Superior temporal gyrus (tissue), 1 donor: ENCODE measurements around the gene STAG3.
"Not testable (repeated sequence)": the region's sequence is repeated elsewhere in the genome, so short reads cannot be mapped to it uniquely, and the experiment has no call there.

Source experiments
- DNase-seq: peaks from one replicate; pipeline ENCODE4 v3.0.0-alpha.2; 2016; ENCODE audit errors: extremely low spot score

The STAG3 gene, protein sequence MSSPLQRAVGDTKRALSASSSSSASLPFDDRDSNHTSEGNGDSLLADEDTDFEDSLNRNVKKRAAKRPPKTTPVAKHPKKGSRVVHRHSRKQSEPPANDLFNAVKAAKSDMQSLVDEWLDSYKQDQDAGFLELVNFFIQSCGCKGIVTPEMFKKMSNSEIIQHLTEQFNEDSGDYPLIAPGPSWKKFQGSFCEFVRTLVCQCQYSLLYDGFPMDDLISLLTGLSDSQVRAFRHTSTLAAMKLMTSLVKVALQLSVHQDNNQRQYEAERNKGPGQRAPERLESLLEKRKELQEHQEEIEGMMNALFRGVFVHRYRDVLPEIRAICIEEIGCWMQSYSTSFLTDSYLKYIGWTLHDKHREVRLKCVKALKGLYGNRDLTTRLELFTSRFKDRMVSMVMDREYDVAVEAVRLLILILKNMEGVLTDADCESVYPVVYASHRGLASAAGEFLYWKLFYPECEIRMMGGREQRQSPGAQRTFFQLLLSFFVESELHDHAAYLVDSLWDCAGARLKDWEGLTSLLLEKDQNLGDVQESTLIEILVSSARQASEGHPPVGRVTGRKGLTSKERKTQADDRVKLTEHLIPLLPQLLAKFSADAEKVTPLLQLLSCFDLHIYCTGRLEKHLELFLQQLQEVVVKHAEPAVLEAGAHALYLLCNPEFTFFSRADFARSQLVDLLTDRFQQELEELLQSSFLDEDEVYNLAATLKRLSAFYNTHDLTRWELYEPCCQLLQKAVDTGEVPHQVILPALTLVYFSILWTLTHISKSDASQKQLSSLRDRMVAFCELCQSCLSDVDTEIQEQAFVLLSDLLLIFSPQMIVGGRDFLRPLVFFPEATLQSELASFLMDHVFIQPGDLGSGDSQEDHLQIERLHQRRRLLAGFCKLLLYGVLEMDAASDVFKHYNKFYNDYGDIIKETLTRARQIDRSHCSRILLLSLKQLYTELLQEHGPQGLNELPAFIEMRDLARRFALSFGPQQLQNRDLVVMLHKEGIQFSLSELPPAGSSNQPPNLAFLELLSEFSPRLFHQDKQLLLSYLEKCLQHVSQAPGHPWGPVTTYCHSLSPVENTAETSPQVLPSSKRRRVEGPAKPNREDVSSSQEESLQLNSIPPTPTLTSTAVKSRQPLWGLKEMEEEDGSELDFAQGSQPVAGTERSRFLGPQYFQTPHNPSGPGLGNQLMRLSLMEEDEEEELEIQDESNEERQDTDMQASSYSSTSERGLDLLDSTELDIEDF

DNA sequence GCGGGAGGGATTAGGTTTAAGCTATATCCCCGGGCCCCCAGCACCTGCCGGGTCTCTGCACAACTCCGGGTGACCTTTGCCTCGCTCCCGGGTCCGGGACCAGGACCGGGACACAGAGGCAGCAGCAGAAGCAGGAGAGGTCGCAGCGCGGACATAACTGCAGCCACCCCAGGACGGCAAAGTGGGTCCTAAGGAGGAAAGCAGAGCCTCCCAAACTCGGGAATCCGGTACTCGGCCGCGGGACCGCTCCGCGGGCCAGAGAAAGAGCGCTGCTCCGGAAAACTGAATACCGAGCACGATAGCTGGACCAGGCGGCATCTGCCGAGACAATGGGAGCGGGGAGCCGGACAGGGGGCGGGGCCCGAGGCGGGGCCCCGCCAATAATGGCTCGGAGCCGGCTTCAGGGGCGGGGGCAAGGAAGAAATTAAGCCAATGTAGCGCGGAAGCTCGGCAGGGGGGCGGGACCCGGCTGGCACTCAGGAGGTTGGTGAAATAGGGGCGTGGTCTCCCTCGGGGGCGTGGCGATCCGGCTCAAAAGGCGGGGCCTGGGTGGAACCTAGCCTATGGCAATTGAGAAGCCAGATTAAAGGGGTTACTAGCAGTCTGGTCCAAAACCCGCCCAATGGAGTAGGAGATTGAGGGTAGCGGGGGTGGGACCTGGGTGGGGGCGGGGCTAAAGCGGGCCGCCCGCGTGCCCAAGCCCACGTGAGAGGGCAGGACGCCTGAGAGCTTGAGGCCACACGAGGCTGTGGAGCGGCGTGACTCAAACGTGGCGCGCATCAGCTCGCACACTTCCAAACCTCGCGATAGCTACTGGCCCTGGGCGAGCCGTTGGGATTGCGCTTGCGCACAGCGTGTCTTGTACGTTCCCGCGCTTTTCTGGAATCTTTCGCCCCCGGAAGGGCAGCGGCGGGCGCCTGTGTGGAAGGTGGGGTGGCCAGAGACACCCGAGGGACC, at the start of gene STAG3, which contains the start of gene GPC2:
TSS of gene STAG3 (plus strand) at position 874 of the 957 bp plus-strand sequence. CDS start 2,639 bp downstream, outside the sequence.
TSS of gene GPC2 (minus strand) at position 337 of the 957 bp plus-strand sequence. CDS start at position 155, 182 bp downstream.
- DNase-seq = peak; percentile 86

DNA sequence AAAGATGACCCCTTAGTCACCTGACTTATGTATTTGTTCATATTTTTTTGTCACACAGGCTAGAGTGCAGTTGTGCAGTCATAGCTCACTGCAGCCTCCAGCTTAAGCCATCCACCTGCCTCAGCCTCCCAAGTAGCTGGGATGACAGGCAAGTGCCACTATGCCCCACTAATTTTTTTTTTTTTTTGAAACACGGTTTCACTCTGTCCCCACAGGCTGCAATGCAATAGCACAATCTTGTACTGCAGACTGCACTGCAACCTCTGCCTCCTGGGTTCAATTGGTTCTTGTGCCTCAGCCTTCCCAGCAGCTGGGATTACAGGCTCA, 49.1 kb upstream of the STAG3 start:
- no peak for DNase-seq

DNA sequence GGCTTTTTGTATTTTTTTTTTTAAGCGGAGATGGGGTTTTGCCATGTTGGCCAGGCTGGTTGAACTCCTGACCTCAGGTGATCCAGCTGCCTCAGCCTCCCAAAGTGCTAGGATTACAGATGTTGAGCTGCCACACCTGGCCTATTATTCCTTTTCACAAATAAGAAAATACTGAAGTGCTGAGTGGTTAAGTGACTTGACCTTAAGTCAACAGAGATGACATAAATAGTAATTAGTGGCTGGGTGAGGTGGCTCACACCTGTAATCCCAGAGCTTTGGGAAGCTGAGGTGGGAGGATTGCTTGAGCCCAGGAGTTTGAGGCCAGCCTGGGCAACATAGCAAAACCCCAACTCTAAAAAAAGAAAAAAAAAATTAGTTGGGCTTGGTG, 47.5 kb upstream of the STAG3 start:
- not testable (repeated sequence) for DNase-seq

DNA sequence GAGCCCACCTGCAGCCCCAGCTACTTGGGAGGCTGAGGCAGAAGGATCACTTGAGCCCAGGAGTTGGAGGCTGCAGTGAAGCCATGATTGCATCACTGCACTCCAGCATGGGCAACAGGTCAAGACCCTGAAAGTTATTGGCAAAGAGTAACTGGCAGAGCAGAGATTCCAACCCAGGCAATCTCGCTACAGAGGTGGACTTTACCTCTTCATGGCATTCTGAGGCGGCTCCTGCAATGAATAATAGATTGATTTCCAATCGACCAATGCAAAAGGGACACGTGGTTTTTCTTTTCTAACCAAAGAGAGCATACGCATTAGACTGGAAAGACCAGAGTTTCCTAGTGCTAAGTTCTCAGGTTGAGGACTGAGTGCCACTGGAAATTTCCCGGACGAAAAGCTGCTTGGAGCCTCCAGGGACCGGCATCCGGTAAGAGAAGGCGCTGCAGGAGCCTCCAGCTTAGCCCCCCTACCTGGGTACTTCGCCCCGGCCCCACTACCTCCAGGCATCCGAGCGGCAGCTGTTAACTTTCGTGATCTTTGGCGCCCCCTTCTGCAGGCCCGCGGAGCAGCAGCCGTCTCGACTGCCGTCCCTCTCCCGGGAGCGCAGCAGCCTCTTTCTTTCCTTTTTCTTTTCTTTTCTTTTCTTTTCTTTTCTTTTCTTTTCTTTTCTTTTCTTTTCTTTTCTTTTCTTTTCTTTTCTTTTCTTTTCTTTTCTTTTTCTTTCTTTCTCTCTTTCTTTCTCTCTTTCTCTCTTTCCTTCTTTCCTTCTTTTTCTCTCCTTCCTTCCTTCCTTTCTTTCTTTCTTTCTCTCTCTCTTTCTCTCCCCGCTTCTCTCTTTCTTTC, 46.9 kb upstream of the STAG3 start:
- peak; percentile 83 for DNase-seq

DNA sequence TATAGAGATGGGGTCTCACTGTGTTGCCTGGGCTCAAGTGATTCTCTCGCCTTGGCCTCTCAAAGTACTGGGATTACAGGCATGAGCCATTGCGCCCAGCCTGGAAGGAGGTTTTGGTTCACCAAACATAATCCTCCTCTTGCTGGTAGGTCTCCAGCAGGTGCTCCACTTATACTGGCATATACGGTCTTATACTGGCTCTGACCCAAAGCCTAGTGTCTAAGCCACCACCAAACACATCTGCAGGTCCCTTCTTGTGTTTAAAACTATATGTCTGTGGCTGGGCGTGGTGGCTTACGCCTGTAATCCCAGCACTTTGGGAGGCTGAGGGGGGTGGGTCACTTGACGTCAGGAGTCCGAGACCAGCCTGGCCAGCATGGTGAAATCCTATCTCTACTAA, 45.6 kb upstream of the STAG3 start:
- DNase-seq = no peak

DNA sequence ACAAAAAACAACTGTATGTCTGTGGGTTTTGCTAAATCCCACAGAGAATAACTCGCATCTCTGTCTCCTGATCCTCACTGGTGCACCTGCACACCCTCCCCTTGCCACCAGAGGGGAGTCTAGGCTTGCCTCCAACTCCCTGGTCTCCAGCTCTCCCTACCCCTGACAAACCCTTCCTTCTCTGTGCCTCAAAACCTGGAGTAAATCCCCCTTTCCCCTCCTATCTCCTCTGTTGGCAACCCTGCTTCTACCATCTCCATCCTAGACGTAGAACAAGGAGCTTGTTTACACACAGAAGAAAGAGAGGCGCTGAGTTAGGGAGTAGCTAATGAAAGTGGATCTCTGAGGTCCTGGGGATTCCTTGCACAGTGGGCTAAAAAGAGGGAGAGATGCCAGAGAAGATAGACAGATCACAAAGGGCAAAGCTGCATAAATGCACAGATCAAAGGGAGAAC, 45.0 kb upstream of the STAG3 start:
- peak; percentile 52 for DNase-seq

DNA sequence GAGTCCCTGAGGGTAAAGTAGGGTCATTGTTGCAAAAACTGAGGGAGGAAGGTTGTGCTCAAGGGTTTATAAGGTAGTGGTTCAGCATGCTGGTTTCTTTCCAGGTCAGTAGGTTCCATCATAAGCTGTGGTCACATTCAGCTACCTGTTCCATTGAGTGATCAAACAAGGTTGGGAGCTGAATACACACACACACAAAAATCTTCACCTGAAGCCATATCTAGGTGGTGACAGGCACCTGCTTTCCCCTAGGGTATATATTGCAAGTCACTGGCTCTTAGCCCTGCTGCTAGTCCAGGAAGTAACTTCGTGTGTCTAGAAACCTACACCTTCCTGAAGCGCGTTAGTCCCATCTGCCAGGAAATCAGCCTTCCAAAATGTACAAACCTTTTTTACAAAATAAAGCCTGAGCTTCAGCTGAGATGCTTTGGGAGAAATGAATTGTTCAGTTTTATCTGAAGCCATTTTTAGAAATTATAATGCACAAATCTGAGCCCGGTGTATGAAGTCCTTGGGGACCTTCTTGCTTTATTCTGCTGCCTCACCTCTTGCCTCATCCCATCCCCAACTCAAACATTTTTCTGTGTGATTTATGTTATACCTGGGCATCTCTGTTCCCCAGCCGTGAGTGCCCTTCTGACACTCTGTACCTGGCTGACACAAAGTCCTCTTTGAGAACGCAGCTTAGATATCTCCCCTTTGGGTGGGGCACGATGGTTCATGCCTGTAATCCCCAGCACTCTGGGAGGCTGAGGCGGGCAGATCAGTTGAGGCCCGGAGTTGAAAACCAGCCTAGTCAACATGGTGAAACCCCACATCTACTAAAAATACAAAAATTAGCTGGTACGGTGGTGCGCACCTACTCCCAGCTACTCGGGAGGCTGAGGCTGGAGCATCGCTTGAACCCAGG, 39.6 kb upstream of the STAG3 start:
- no peak for DNase-seq

DNA sequence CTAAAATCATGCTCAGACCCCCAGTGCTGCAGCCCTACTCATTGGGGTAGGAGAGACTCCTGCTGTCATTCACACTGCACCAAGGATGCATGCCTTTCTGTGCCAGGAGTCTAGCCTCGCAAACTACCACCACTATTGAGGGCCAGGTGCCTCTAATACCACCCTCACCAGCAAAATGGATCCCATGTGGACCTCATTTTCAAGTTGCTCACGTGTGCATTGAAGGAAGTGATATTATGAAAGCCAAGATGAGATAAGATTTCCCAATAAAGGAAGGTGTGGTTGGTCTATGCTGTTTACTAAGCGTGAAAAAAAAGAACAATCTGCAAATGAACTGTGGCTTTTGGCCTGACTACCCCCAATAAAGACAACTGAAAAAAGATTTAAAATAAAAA, 36.2 kb upstream of the STAG3 start:
- no peak for DNase-seq

DNA sequence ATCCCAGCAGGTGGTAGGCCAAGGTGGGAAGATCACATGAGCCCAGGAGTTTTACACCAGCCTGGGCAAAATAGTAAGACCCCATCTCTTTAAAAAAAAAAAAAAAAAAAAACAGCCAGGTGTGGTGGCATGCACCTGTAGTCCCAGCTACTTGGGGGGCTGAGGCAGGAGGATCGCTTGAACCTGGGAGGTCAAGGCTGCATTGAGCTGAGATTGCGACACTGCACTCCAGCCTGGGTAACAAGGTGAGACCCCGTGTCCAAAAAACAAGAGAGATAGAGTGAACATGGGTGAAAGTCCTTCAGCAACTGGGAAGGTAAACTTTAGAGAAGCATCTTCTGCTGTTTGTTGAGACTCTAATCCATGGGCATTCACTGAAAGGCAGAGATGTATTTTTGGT, 35.3 kb upstream of the STAG3 start:
- no peak for DNase-seq

DNA sequence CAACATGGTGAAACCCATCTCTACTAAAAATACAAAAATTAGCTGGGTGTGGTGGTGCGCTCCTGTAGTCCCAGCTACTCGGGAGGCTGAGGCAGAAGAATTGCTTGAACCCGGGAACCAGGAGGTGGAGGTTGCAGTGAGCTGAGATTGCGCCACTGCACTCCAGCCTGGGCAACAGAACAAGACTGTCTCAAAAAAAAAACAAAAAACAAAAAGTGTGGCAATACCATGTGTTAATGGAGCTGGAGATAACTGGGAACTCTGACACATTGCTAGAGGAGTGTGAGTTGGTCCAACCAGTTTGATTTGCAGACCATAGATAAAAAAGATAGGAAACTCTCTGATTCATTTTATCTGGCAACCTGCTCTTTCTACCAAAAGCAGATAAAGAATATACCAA, 31.4 kb upstream of the STAG3 start:
- DNase-seq = not testable (repeated sequence)

DNA sequence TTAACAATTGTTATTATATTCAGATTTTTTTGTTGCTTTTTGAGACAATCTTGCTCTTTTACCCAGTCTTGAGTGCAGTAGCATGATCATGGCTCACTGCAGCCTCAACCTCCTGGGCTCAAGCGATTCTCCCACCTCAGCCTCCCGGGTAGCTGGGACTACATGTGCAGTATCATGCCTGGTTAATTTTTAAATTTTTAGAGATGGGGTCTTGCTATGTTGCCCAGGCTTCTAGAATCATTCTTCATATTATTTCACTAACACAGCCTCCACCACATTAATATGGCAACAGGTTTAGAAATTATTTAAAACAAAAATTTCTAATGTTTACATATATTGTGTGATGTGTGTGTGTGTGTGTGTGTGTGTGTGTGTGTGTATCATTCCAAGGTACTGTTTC, 30.4 kb upstream of the STAG3 start:
- no peak for DNase-seq

DNA sequence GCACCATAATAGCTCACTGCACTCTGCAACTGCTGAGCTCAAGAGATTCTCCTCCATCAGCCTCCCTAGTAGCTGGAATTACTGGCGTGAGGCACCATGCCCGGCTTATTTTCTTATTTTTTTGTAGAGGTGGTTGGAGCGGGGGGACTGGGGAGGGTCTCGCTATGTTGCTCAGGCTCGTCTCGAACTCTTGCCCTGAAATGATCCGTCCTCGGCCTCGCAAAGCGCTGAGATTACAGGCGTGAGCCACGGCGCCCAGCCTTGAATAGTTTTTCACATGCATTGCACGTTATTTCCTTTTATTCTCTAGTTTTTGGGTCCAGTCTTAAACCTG, 29.5 kb upstream of the STAG3 start:
- DNase-seq = no peak

DNA sequence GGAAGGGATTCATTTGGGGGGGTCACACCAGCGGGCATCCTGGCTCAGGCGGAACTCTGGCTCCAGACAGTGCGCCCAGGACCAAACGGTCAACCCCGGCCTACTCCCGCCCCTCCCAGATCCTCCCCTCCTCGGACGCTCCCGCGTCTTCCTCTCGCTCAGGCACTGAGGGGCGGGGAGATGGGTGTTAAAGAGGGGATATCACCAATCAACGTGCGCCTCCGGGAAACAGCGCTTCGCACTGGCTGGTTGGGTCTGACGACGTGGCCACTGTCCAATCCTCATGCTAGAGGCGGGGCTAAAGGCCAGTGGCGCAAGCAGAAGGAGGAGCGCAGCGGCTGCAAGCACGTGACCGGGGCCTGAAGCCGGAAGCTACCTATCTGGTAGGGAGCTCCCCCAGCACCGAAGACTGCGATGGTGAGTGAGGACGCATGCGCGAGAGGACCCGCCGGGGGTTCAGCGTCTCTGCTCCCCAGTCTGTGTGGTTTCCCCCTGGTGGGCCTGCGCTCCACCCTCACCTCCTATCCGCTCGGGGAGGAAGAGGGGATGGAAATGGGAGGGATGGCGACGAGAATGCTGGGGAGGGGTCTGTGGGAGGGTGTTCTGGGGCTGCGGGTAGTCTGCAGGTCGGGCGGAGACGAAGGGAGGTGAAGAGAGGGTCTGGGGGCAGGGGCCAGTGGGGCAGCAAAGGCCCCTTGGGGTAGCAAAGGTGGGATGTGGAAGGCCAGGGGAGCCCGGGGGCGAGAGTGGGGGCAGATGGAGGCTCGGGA, 29.0 kb upstream of the STAG3 start, which contains the start of gene LAMTOR4:
TSS of gene LAMTOR4 (plus strand) at position 360 of the 770 bp plus-strand sequence. CDS start at position 415, 55 bp downstream.
- DNase-seq = peak; percentile 100

DNA sequence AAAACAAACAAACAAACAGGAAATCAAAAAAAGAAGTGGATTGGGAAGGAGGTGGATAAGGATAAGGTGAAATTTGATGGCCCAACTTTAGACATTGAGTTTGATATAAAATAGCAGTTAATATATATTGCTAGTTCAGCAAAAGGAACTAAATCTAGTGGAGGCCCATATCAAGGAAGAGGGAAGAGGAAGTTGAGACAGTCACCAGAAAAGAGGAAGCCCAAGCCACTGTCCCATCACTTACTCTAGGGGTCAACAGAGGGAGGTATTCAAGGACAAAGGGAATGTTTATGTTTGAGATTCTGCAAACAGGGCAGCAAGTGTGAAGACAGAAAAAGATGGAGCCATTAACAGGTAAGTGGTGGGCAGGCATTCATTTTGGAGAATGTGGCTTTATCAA, 25.3 kb upstream of the STAG3 start:
- no peak for DNase-seq

DNA sequence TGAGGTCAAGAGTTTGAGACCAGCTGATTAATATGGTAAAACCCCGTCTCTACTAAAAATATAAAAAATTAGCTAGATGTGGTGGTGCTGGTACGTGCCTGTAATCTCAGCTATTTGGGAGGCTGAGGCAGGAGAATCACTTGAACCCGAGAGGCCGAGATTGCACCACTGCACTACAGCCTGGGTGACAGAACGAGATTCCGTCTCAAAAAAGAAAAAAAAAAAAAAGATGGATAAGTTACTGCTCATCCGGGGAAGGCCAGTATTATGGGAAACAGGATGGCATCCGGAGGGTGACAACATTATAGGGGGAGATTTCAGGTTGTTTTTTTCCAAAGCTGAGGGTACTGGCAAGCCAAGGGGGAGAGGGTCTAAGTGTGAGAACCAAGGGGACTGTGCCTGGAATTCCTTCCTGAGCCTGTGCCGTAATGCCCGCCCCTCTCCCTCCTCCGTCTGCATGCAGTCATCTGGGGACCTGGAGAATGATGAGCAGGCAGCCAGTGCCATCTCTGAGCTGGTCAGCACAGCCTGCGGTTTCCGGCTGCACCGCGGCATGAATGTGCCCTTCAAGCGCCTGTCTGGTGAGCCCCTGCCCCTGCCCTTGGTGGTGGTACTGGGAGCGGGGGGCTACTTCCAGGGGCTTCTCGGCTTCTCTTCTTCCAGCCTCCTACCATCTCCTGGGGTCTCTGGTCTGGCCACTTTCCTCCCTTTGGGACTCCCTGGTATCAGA, 24.6 kb upstream of the STAG3 start:
- no peak for DNase-seq

DNA sequence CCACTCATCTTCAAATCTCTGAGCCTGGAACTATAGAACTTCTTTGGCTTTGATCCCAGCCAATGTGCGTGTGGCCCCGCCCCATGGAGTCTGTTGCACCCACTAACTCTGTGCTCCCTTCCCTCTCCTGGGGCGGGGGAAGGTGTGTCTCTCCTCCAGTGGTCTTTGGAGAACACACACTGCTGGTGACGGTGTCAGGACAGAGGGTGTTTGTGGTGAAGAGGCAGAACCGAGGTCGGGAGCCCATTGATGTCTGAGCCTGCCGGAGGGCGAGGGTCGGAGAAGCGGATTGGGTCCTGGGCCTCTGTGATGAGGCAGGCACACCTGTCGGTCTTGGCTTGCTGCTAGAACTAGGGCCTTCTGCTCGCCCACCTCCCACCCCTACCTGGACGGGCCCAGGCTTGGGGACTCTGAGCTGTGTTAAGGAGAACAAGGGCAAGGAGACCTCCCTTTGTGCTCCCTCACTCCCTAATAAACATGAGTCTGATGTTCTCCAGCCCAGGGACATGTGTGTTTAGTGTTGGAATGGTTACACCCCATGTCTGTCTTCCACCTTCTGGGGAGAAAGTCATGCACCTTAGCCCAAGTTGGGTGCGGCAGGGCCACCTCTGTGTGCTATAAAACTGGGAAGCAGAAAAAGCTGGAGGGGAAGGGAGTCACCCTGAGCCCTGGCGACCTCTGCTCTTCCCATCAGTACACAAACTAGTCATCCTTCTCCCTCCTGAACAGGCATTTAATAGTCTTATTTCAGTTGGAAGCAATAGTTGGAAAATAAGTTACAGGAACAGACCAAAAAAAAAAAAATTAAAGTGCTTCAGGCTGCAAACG, 23.8 kb upstream of the STAG3 start:
- DNase-seq = no peak
